Measurements from ENCODE around the gene MAST4. TPM values are rescaled to one million over a fixed set of nuclear protein-coding genes. Genes with fewer than 3 reads are reported as not detected.

MAST4 gene
- polyA plus RNA-seq, 1 experiment, result 4.0 TPM

DNA sequence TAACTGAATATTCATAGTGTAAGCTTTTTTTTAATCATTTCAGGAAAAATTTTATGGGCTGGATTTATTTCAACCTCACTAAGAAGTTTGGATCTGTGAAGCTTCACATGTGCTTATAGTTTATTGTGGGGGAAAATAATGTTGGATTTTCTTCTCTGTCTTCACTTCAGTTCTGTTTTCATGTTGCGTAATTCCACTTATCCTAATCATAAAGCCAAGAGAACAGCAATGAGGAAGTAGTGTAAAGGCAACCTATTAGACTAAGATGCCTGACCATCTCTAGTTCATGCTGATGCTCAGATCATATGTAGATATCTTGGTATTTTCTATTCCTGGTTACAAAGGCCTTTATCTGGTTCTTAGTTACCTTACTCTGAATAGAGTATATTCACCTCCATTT lies 550.4 kb downstream of the MAST4 start:
- H3K4me3 ChIP-seq (ENCODE audit: low read depth, low read length), result no peak overlapping the region
- no peak for DNase-seq (ENCODE audit: low read depth)
- ChIA-PET CTCF (interaction anchor here (1.1 to 4.3 kb wide), 2 partner anchors 10 to 333 kb away, joined by 3 to 46 read pairs; no protein-coding TSS in a partner anchor), POLR2A (no interaction called here)
- H3K27me3 ChIP-seq (ENCODE audit: control insufficient read depth, insufficient read depth, low read length), result no peaks in the 10 kb centered on the region
- TF ChIP-seq, protein P1, sequence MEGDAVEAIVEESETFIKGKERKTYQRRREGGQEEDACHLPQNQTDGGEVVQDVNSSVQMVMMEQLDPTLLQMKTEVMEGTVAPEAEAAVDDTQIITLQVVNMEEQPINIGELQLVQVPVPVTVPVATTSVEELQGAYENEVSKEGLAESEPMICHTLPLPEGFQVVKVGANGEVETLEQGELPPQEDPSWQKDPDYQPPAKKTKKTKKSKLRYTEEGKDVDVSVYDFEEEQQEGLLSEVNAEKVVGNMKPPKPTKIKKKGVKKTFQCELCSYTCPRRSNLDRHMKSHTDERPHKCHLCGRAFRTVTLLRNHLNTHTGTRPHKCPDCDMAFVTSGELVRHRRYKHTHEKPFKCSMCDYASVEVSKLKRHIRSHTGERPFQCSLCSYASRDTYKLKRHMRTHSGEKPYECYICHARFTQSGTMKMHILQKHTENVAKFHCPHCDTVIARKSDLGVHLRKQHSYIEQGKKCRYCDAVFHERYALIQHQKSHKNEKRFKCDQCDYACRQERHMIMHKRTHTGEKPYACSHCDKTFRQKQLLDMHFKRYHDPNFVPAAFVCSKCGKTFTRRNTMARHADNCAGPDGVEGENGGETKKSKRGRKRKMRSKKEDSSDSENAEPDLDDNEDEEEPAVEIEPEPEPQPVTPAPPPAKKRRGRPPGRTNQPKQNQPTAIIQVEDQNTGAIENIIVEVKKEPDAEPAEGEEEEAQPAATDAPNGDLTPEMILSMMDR (IDR thresholded peaks at IDR 0.05; ENCODE audit: insufficient read depth, low read depth, low read length), result no peak
- peaks cover 5% of the 10 kb centered on the region for H3K36me3 ChIP-seq (ENCODE audit: control insufficient read depth, insufficient read depth, low read length)

DNA sequence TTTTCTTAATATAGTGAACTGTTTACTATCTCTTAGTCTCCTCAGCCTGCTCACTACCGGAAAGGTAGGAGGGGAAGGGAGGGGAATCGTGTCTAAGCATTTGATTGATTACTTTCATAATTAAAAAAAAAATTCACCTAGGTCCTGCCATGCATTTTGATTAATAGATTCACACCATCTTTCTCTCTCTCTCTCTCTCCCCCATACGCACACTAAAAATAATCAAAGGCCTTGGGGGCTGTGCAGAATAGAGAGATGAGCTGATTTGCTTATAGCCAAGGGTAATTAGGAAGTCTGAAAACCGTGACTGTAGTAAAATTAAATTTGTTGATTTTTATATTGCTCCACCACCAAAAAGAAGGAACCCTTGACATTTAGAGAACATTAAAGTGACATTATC lies 550.8 kb downstream of the MAST4 start:
- POLR2A ChIA-PET, result no interaction called here
- H3K36me3 ChIP-seq (ENCODE audit: control insufficient read depth, insufficient read depth, low read length), result peaks cover 5% of the 10 kb centered on the region
- CTCF ChIA-PET, result interaction anchor here (0.6 to 4.3 kb wide), 6 partner anchors 9 to 1820 kb away, joined by 3 to 46 read pairs (median 4); no protein-coding TSS in a partner anchor

DNA sequence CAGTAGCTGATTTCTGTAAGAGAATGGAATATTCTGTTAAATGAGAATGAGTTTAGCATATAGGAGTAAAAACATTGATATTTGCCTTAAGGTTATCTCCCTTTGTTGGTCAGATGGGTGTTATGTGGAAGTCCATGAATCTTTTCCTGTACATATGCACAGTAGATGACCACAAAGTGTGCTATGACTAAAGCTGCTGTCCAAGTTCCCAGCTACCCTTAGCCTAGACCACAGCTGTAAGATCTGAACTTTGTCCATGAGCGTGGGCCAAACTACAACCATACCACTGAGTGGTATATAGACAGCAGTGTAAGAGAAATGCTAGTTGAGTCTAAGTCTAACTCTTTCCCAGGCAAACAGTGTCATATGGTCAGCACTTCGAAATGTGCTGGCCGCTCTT lies 551.6 kb downstream of the MAST4 start:
- H3K27me3 ChIP-seq (ENCODE audit: control insufficient read depth, insufficient read depth, low read length), result no peaks in the 10 kb centered on the region
- H3K4me3 ChIP-seq (ENCODE audit: low read depth, low read length), result no peak overlapping the region
- peaks cover 6% of the 10 kb centered on the region for H3K36me3 ChIP-seq (ENCODE audit: control insufficient read depth, insufficient read depth, low read length)
- no peak for DNase-seq (ENCODE audit: low read depth)
- TF ChIP-seq, protein P1 (IDR thresholded peaks at IDR 0.05; ENCODE audit: insufficient read depth, low read depth, low read length), result no peak
- ChIA-PET CTCF (interaction anchor here (0.6 to 4.3 kb wide), 5 partner anchors 8 to 335 kb away, joined by 3 to 46 read pairs (median 4); no protein-coding TSS in a partner anchor), POLR2A (no interaction called here)

More for the DNA sequence above, 550.8 kb downstream of the MAST4 start:
- no peaks in the 10 kb centered on the region for H3K27me3 ChIP-seq (ENCODE audit: control insufficient read depth, insufficient read depth, low read length)
- TF ChIP-seq, protein P1 (IDR thresholded peaks at IDR 0.05; ENCODE audit: insufficient read depth, low read depth, low read length), result no peak
- H3K4me3 ChIP-seq (ENCODE audit: low read depth, low read length), result no peak overlapping the region
- DNase-seq (ENCODE audit: low read depth), result no peak

DNA sequence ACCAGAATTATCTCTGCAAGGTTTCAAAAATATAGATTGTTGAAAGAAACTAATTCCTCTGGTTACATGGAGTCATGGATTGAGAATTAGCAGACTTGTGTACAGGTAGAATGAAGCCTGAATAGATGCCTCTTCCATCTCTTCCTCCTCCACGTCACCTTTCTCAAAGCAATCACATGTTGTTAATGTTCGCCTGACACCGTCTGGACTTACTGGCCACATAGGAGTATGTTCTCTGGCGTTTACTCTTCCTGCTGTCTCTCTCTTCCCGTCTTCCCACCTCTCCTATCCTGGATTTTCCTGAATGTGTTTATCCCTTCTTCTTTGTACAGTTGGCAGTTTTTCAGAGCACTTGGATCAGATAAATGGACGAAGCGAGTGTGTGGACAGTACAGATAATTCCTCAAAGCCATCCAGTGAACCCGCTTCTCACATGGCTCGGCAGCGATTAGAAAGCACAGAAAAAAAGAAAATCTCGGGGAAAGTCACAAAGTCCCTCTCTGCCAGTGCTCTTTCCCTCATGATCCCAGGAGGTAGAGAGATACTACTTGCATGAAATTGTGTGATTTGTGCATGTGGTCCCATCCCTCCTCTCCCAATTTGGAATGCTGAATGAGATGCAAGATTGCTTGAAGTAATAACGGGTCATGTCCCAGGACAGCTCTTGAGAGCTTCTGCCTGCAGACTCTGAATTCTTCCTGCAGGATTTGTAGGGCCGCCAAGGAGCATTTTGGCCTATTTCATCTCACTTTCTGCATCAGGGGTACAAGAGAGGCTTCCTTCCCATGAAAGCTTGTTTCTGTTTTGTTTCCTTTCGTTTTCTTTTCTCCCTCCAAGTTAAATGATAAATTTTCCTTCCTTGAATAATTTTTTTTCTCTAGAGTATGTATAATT lies 553.1 kb downstream of the MAST4 start:
- ChIA-PET CTCF (interaction anchor here (0.6 to 4.3 kb wide), 24 partner anchors 10 to 843 kb away, joined by 3 to 46 read pairs (median 4); no protein-coding TSS in a partner anchor), POLR2A (no interaction called here)
- H3K36me3 ChIP-seq (ENCODE audit: control insufficient read depth, insufficient read depth, low read length), result peaks cover 6% of the 10 kb centered on the region
- no peak for DNase-seq (ENCODE audit: low read depth)
- H3K27me3 ChIP-seq (ENCODE audit: control insufficient read depth, insufficient read depth, low read length), result no peaks in the 10 kb centered on the region
- TF ChIP-seq, protein P1 (IDR thresholded peaks at IDR 0.05; ENCODE audit: insufficient read depth, low read depth, low read length), result no peak
- no peak overlapping the region for H3K4me3 ChIP-seq (ENCODE audit: low read depth, low read length)

DNA sequence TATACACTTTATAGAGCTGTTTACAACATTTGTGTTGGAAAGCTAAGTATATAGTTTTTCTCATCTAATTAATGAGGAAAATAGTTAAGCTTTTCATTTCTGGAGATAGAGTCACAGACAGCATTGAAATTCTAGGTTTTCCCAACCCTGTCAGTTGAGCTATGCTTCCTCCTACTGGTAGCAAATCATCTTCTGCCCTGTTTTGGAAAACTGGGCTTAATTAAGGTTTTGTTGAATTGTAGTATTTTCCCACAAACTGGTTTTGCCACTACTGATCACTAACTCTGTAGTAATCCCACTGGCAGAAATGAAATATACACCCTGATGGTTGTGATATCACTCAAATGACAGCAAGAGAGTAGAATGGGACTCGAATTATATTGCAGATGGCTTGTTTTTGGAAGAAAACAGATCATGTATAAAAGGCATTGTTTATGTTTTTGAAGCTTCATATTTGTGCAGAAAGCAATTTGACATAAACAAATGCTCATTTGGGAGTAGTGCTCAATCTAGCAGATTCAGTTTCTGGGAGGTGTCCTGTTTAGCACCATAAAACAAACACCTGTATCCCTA lies 553.8 kb downstream of the MAST4 start:
- TF ChIP-seq, protein P1 (IDR thresholded peaks at IDR 0.05; ENCODE audit: insufficient read depth, low read depth, low read length), result peak; percentile 68
- DNase-seq (ENCODE audit: low read depth), result no peak
- POLR2A ChIA-PET, result no interaction called here
- CTCF ChIA-PET, result interaction anchor here (0.6 to 4.3 kb wide), 26 partner anchors 10 to 844 kb away, joined by 3 to 46 read pairs (median 4); no protein-coding TSS in a partner anchor
- peaks cover 6% of the 10 kb centered on the region for H3K36me3 ChIP-seq (ENCODE audit: control insufficient read depth, insufficient read depth, low read length)
- no peaks in the 10 kb centered on the region for H3K27me3 ChIP-seq (ENCODE audit: control insufficient read depth, insufficient read depth, low read length)
- H3K4me3 ChIP-seq (ENCODE audit: low read depth, low read length), result no peak overlapping the region

All from BJ (cell line).